Astrocyte (in vitro differentiated cells and primary cell): ENCODE data around the gene CCSER2.

ENCODE experiments used
- CTCF ChIP-seq: IDR thresholded peaks from 2 replicates; pipeline ENCODE4 v1.5.1; 2011; ENCODE audit warnings: low read depth, mild to moderate bottlenecking, inconsistent platforms, low read length, moderate library complexity; ENCODE audit not compliant: insufficient read depth
- EZH2 ChIP-seq: IDR thresholded peaks from 2 replicates; pipeline ENCODE4 v1.6.1; 2012; ENCODE audit warnings: mild to moderate bottlenecking, low read length, inconsistent platforms; ENCODE audit not compliant: insufficient read depth

- TF ChIP-seq CTCF (no peak), EZH2 (no peak)
Observed at GRCh38 chr10:84534168-84534567, 205.8 kb downstream of the CCSER2 start.
